A549 (cell line): ENCODE data around the gene SMIM11. TPM values are rescaled to one million over a fixed set of nuclear protein-coding genes. Genes with fewer than 3 reads are reported as not detected.

Source experiments
- ATAC-seq, 2 experiments: fragments of 200-7000 bp in 1 of 2; fragments of >200 bp in 1 of 2; cut with Nextera tagmentation in 1 of 2; cut with Tn5 transposase in 1 of 2; 3 replicates each; pipeline versions ENCODE4 v1.8.0 to v1.9.1; 2018 to 2020; ENCODE audit warnings: mild to moderate bottlenecking in 1 of 2, moderate library complexity in 1 of 2
- CTCF ChIA-PET: fragments of 300-600 bp; sonication (Branson Sonifier 250); formaldehyde crosslinking; extraction: SDS; loops from one replicate; lab custom pipeline; 2021; ENCODE audit warnings: antibody characterized with exemption, inconsistent platforms; lab: Yijun Ruan, JAX
- POLR2A ChIA-PET: fragments of 350-600 bp; formaldehyde crosslinking; extraction: SDS; loops from one replicate; lab custom pipeline; 2021; ENCODE audit warnings: antibody characterized with exemption, inconsistent platforms; lab: Yijun Ruan, JAX
- DNase-seq, 2 experiments: peaks; one replicate each; pipeline versions ENCODE4 v3.0.0 to v3.0.0-alpha.2; 2011 to 2016; ENCODE audit warnings: low read depth in 1 of 2, low spot score in 1 of 2
- FAIRE-seq: peaks from 2 replicates; lab custom pipeline; 2011; peaks lifted over from hg19 to GRCh38; lab: Jason Lieb, UNC
- H3K27ac ChIP-seq, 2 experiments: fragments of >200 bp; sonication (Bioruptor Twin); formaldehyde crosslinking; 3 replicates each; pipeline ENCODE4 v1.5.1; 2016 to 2017
- H3K4me1 ChIP-seq: fragments of >200 bp; sonication (Bioruptor Twin); formaldehyde crosslinking; 3 replicates; pipeline ENCODE4 v1.6.1; 2016
- H3K4me2 ChIP-seq: fragments of >200 bp; sonication (Bioruptor Twin); formaldehyde crosslinking; 3 replicates; pipeline ENCODE4 v1.6.1; 2016
- H3K4me3 ChIP-seq: fragments of >200 bp; sonication (Bioruptor Twin); formaldehyde crosslinking; 3 replicates; pipeline ENCODE4 v1.5.1; 2016
- H3K9me3 ChIP-seq: fragments of >200 bp; sonication (Bioruptor Twin); formaldehyde crosslinking; 3 replicates; pipeline ENCODE4 v1.6.1; 2016
- CBX2 ChIP-seq: fragments of 200-600 bp; sonication (generic); IDR thresholded peaks from 2 replicates; pipeline ENCODE4 v1.6.1; 2016; ENCODE audit warnings: low read depth, mild to moderate bottlenecking, borderline replicate concordance
- CBX8 ChIP-seq: fragments of 200-600 bp; sonication (generic); IDR thresholded peaks from 2 replicates; pipeline ENCODE4 v1.6.1; 2016
- CHD2 ChIP-seq: fragments of 150-350 bp; IDR thresholded peaks from 2 replicates; pipeline ENCODE4 v1.6.1; 2014; ENCODE audit warnings: low read length; ENCODE audit not compliant: partially characterized antibody
- CHD4 ChIP-seq: fragments of 200-600 bp; sonication (generic); IDR thresholded peaks from 2 replicates; pipeline ENCODE4 v1.6.1; 2016; ENCODE audit warnings: antibody characterized with exemption, mild to moderate bottlenecking, borderline replicate concordance
- CTCF ChIP-seq: fragments of >200 bp; sonication (Bioruptor Twin); formaldehyde crosslinking; IDR thresholded peaks from 3 replicates; pipeline ENCODE4 v1.5.1; 2016
- EHMT2 ChIP-seq: fragments of 200-600 bp; sonication (generic); IDR thresholded peaks from 2 replicates; pipeline ENCODE4 v1.6.1; 2016; ENCODE audit warnings: antibody characterized with exemption, low read depth, mild to moderate bottlenecking, moderate library complexity
- EP300 ChIP-seq, 2 experiments: fragments of >200 bp; sonication (Bioruptor Twin); formaldehyde crosslinking; IDR thresholded peaks; 2 replicates in 1 of 2; 3 replicates in 1 of 2; pipeline ENCODE4 v1.6.1; 2016 to 2017
- ESRRA ChIP-seq: fragments of 150-350 bp; IDR thresholded peaks from 2 replicates; pipeline ENCODE4 v1.6.1; 2014; ENCODE audit warnings: mild to moderate bottlenecking, low read length, borderline replicate concordance
- FOSB ChIP-seq: fragments of 250-450 bp; sonication (Bioruptor Pico); IDR thresholded peaks from 2 replicates; pipeline ENCODE4 v1.5.0; 2020; ENCODE audit warnings: mild to moderate bottlenecking, moderate library complexity
- FOXS1 ChIP-seq: fragments of 250-450 bp; sonication (Bioruptor Pico); IDR thresholded peaks from 2 replicates; pipeline ENCODE4 v1.5.0; 2020; ENCODE audit warnings: mild to moderate bottlenecking, moderate library complexity
- HDAC2 ChIP-seq: fragments of 200-600 bp; sonication (generic); IDR thresholded peaks from 2 replicates; pipeline ENCODE4 v1.6.1; 2016
- JUNB ChIP-seq: fragments of >200 bp; sonication (Bioruptor Twin); formaldehyde crosslinking; IDR thresholded peaks from 2 replicates; pipeline ENCODE4 v1.6.1; 2016
- KDM1A ChIP-seq: fragments of 200-600 bp; sonication (generic); IDR thresholded peaks from 2 replicates; pipeline ENCODE4 v1.6.1; 2016; ENCODE audit warnings: low read depth, mild to moderate bottlenecking
- NFE2L2 ChIP-seq: fragments of 150-350 bp; conservative IDR thresholded peaks from 2 replicates; pipeline ENCODE4 v1.6.1; 2014; ENCODE audit warnings: low read length
- NR3C1 ChIP-seq: fragments of >200 bp; sonication (Bioruptor Twin); formaldehyde crosslinking; IDR thresholded peaks from 3 replicates; pipeline ENCODE4 v1.6.1; 2017
- PHF8 ChIP-seq: fragments of 200-600 bp; sonication (generic); IDR thresholded peaks from 2 replicates; pipeline ENCODE4 v1.6.1; 2016; ENCODE audit warnings: low read depth, mild to moderate bottlenecking, antibody characterized with exemption, moderate library complexity, borderline replicate concordance
- POLR2A ChIP-seq: IDR thresholded peaks from 2 replicates; pipeline ENCODE4 v1.6.1; 2012; ENCODE audit warnings: mild to moderate bottlenecking, low read length
- RARB ChIP-seq: fragments of 250-450 bp; sonication (Bioruptor Pico); IDR thresholded peaks from 2 replicates; pipeline ENCODE4 v1.8.0; 2021; ENCODE audit warnings: mild to moderate bottlenecking, moderate library complexity
- RNF2 ChIP-seq: fragments of 200-600 bp; sonication (generic); IDR thresholded peaks from 2 replicates; pipeline ENCODE4 v1.6.1; 2016; ENCODE audit warnings: low read depth, mild to moderate bottlenecking, antibody characterized with exemption, moderate library complexity, borderline replicate concordance
- SMC3 ChIP-seq: fragments of >200 bp; sonication (Bioruptor Twin); formaldehyde crosslinking; IDR thresholded peaks from 3 replicates; pipeline ENCODE4 v1.6.1; 2018; ENCODE audit warnings: inconsistent platforms
- SREBF2 ChIP-seq: fragments of 450-650 bp; IDR thresholded peaks from 2 replicates; pipeline ENCODE4 v1.6.1; 2014; ENCODE audit warnings: mild to moderate bottlenecking, moderate library complexity
- TP53 ChIP-seq: fragments of 250-450 bp; sonication (Bioruptor Pico); IDR thresholded peaks from 2 replicates; pipeline ENCODE4 v1.5.0; 2021; ENCODE audit warnings: mild to moderate bottlenecking, moderate library complexity
- ZNF302 ChIP-seq: fragments of 250-450 bp; sonication (Bioruptor Pico); IDR thresholded peaks from 2 replicates; pipeline ENCODE4 v1.9.0; 2021; ENCODE audit warnings: inconsistent platforms, mild to moderate bottlenecking, moderate library complexity
- WGBS: methylation state at CpG from one replicate; pipeline ENCODE4 v1.1.6; 2017; ENCODE audit errors: missing lambda C conversion rate; 5-methylcytosine and 5-hydroxymethylcytosine counted together
- polyA plus RNA-seq, 4 experiments: library from polyadenylated mRNA; depleted of rRNA in 3 of 4; stranded (reverse); fragments of >200 nt; fragmentation: RNase III in 1 of 4; extraction: RNeasy Plus Mini Kit Qiagen cat#74134 plus additional on column Dnase treatment in 1 of 4; gene quantifications; 2 replicates in 3 of 4; 3 replicates in 1 of 4; pipeline ENCODE4 v1.2.3, GENCODE V29; 2011 to 2017
- TF ChIP-seq, protein P1 (sequence below): IDR thresholded peaks from 2 replicates; pipeline ENCODE4 v1.6.1; 2012; ENCODE audit warnings: low read depth, borderline replicate concordance
- TF ChIP-seq, protein P2 (sequence below): fragments of 200-600 bp; sonication (generic); IDR thresholded peaks from 2 replicates; pipeline ENCODE4 v1.6.1; 2016; ENCODE audit warnings: antibody characterized with exemption, mild to moderate bottlenecking, moderate library complexity
- TF ChIP-seq, protein P3 (sequence below): fragments of 250-450 bp; sonication (Bioruptor Pico); IDR thresholded peaks from 2 replicates; pipeline ENCODE4 v1.5.0; 2021; ENCODE audit warnings: mild to moderate bottlenecking, moderate library complexity, borderline replicate concordance

Gene SMIM11
- polyA plus RNA-seq, 2 of the 4 experiments (the other 2 are of a cell fraction), result 16.9 to 22.8 TPM

DNA sequence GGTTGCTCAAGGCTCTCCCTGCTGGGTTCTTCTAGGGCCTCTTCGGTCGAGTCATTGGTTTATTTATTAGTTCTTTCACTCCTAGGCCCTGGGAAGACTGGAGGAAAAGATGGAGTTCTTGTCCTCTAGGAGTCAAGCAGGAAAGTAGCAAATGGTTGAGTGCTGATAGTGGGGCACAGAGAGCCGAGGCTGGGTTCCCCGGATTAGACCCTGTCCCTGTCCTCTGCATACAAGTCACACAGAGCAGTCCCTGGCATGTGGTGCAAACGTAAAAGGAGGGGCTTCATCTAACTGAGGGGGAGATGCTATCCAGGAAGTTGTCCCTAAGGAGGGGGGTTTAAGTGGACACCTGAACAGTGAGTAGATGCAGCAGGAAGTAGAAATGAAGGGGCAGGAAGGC, 30.7 kb upstream of the SMIM11 start:
- Histone ChIP-seq H3K4me2 (no peak overlapping the region), H3K4me1 (no peaks in the 10 kb centered on the region), H3K9me3 (no peaks in the 10 kb centered on the region), H3K4me3 (no peak overlapping the region), H3K27ac (no peak overlapping the region)
- WGBS, result 47% methylated on average over 5 of the region's 5 CpGs
- no peak for FAIRE-seq
- no peak for ATAC-seq
- ChIA-PET POLR2A (no interaction called here), CTCF (interaction anchor here (0.6 to 15.7 kb wide), 4 partner anchors 23 to 423 kb away, joined by 3 to 239 read pairs (median 3); no protein-coding TSS in a partner anchor)
- DNase-seq, result no peak
- TF ChIP-seq CBX2 (no peak), SREBF2 (no peak), ZNF302 (CRISPR knock-in tag) (no peak), CHD4 (no peak), NR3C1 (no peak), POLR2A (no peak), PHF8 (no peak), FOXS1 (CRISPR knock-in tag) (no peak), CTCF (no peak), TP53 (no peak), FOSB (no peak), KDM1A (no peak), RARB (CRISPR knock-in tag) (no peak), RNF2 (no peak)
- TF ChIP-seq, protein P1, sequence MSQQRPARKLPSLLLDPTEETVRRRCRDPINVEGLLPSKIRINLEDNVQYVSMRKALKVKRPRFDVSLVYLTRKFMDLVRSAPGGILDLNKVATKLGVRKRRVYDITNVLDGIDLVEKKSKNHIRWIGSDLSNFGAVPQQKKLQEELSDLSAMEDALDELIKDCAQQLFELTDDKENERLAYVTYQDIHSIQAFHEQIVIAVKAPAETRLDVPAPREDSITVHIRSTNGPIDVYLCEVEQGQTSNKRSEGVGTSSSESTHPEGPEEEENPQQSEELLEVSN, result no peak
- TF ChIP-seq, protein P2, sequence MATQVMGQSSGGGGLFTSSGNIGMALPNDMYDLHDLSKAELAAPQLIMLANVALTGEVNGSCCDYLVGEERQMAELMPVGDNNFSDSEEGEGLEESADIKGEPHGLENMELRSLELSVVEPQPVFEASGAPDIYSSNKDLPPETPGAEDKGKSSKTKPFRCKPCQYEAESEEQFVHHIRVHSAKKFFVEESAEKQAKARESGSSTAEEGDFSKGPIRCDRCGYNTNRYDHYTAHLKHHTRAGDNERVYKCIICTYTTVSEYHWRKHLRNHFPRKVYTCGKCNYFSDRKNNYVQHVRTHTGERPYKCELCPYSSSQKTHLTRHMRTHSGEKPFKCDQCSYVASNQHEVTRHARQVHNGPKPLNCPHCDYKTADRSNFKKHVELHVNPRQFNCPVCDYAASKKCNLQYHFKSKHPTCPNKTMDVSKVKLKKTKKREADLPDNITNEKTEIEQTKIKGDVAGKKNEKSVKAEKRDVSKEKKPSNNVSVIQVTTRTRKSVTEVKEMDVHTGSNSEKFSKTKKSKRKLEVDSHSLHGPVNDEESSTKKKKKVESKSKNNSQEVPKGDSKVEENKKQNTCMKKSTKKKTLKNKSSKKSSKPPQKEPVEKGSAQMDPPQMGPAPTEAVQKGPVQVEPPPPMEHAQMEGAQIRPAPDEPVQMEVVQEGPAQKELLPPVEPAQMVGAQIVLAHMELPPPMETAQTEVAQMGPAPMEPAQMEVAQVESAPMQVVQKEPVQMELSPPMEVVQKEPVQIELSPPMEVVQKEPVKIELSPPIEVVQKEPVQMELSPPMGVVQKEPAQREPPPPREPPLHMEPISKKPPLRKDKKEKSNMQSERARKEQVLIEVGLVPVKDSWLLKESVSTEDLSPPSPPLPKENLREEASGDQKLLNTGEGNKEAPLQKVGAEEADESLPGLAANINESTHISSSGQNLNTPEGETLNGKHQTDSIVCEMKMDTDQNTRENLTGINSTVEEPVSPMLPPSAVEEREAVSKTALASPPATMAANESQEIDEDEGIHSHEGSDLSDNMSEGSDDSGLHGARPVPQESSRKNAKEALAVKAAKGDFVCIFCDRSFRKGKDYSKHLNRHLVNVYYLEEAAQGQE, result no peak

GRCh38 chr21:34345091-34345871, 30.0 kb upstream of the SMIM11 start:
- CTCF ChIA-PET, result interaction anchor here (0.6 to 15.7 kb wide), 4 partner anchors 19 to 424 kb away, joined by 3 to 239 read pairs (median 5); no protein-coding TSS in a partner anchor
- Histone ChIP-seq H3K4me2 (no peak overlapping the region), H3K4me3 (no peak overlapping the region)

More at GRCh38 chr21:34345091-34345871, 30.0 kb upstream of the SMIM11 start:
- H3K27ac ChIP-seq, result no peak overlapping the region
- ATAC-seq, result no peak
- no peaks in the 10 kb centered on the region for H3K9me3 ChIP-seq
- TF ChIP-seq CHD2 (no peak), CBX8 (no peak), POLR2A (no peak), JUNB (no peak), NFE2L2 (no peak), EHMT2 (no peak), SMC3 (no peak), HDAC2 (no peak), EP300 (IDR thresholded peaks at IDR 0.05) (no peak), ESRRA (no peak)
- TF ChIP-seq, protein P3, sequence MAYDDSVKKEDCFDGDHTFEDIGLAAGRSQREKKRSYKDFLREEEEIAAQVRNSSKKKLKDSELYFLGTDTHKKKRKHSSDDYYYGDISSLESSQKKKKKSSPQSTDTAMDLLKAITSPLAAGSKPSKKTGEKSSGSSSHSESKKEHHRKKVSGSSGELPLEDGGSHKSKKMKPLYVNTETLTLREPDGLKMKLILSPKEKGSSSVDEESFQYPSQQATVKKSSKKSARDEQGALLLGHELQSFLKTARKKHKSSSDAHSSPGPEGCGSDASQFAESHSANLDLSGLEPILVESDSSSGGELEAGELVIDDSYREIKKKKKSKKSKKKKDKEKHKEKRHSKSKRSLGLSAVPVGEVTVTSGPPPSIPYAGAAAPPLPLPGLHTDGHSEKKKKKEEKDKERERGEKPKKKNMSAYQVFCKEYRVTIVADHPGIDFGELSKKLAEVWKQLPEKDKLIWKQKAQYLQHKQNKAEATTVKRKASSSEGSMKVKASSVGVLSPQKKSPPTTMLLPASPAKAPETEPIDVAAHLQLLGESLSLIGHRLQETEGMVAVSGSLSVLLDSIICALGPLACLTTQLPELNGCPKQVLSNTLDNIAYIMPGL (CRISPR knock-in tag), result no peak
- TF ChIP-seq, all 56 proteins: peak for 0
- 61% methylated on average over 11 of the region's 15 CpGs for WGBS
- no peaks in the 10 kb centered on the region for H3K4me1 ChIP-seq
- DNase-seq (no peak), FAIRE-seq (no peak)
- POLR2A ChIA-PET, result no interaction called here
